NCI-H2081 (cell line): ENCODE measurements around the gene CERS3.

Experiments used
- DNase-seq, 2 experiments: peaks; one replicate each; lab custom pipeline; 2025; lab: John Stamatoyannopoulos, UW

The CERS3 gene

GRCh38 chr15:100529556-100529955, 806 bp upstream of the CERS3 start:
- no peak for DNase-seq

- DNase-seq: peak; percentile 23 to 45
Observed at GRCh38 chr15:100526027-100526481, 2.7 kb downstream of the CERS3 start.

- no peak for DNase-seq
Observed at GRCh38 chr15:100525436-100525835, 3.3 kb downstream of the CERS3 start.

- no peak for DNase-seq
Observed at GRCh38 chr15:100524326-100524725, 4.4 kb downstream of the CERS3 start.

GRCh38 chr15:100521907-100522306, 6.8 kb downstream of the CERS3 start:
- DNase-seq: no peak

- no peak for DNase-seq
Observed at GRCh38 chr15:100520132-100520921, 8.4 kb downstream of the CERS3 start.

GRCh38 chr15:100517846-100518245, 10.9 kb downstream of the CERS3 start:
- DNase-seq: no peak

GRCh38 chr15:100516643-100517512, 11.9 kb downstream of the CERS3 start:
- peak in 1 of 2 experiments; percentile 6 for DNase-seq

GRCh38 chr15:100515758-100516157, 13.0 kb downstream of the CERS3 start:
- no peak for DNase-seq

GRCh38 chr15:100508641-100509300, 20.0 kb downstream of the CERS3 start:
- DNase-seq: no peak

- no peak for DNase-seq
Observed at GRCh38 chr15:100502651-100503050, 26.1 kb downstream of the CERS3 start.

GRCh38 chr15:100501117-100501516, 27.6 kb downstream of the CERS3 start:
- DNase-seq: no peak

- DNase-seq: no peak
Observed at GRCh38 chr15:100500226-100500990, 28.3 kb downstream of the CERS3 start.

- no peak for DNase-seq
Observed at GRCh38 chr15:100495861-100496260, 32.9 kb downstream of the CERS3 start.

- no peak for DNase-seq
Observed at GRCh38 chr15:100493213-100493612, 35.5 kb downstream of the CERS3 start.

- no peak for DNase-seq
Observed at GRCh38 chr15:100484443-100484842, 44.3 kb downstream of the CERS3 start.

GRCh38 chr15:100483370-100483769, 45.4 kb downstream of the CERS3 start:
- DNase-seq: no peak

GRCh38 chr15:100476805-100477204, 51.9 kb downstream of the CERS3 start:
- no peak for DNase-seq

- DNase-seq: no peak
Observed at GRCh38 chr15:100472736-100473135, 56.0 kb downstream of the CERS3 start.

GRCh38 chr15:100471933-100472332, 56.8 kb downstream of the CERS3 start:
- no peak for DNase-seq

GRCh38 chr15:100468285-100468684, 60.5 kb downstream of the CERS3 start:
- DNase-seq: no peak

GRCh38 chr15:100466073-100466472, 62.7 kb downstream of the CERS3 start:
- DNase-seq: no peak
